Measurements from ENCODE around the gene CCDC60. TPM values are rescaled to one million over a fixed set of nuclear protein-coding genes. Genes with fewer than 3 reads are reported as not detected.

CCDC60 gene
- polyA plus RNA-seq, 3 donors, result not detected

DNA sequence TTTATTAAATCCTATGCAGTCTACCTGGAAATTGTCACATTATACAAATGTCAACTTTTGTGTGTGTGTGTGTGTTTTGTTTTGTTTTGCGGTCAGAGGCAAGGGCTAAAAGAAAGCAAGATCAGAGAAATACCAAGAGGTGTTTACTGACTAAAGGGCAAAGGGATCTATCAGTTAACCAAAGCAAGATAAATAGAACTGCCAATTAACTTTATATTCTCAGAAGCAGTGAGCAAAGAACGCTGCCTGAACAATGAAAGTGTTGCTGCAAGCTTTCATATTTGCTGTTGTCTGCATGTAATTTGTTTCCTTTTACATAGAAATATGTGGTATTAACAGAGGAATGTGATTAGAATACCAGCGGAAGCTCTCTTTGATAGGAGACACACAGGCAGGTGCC, 30.9 kb downstream of the CCDC60 start:
- H3K4me3 ChIP-seq (replicated peaks in 1 of 3; ENCODE audit: low read depth in 2 of 3, low read length in 3 of 3), result no peak overlapping the region
- H3K9ac ChIP-seq (ENCODE audit: insufficient read depth, low read length, poor library complexity, severe bottlenecking), result no peak overlapping the region
- no peak for DNase-seq
- no CpG with 5 or more reads among the region's 3 CpGs for WGBS (ENCODE audit: insufficient coverage)
- H3K4me1 ChIP-seq (ENCODE audit: control insufficient read depth in 1 of 2, insufficient read depth in 2 of 2, low read length in 2 of 2), result no peaks in the 10 kb centered on the region
- H3K79me2 ChIP-seq (ENCODE audit: insufficient read depth, low read length), result no peaks in the 10 kb centered on the region
- TF ChIP-seq, protein P1, sequence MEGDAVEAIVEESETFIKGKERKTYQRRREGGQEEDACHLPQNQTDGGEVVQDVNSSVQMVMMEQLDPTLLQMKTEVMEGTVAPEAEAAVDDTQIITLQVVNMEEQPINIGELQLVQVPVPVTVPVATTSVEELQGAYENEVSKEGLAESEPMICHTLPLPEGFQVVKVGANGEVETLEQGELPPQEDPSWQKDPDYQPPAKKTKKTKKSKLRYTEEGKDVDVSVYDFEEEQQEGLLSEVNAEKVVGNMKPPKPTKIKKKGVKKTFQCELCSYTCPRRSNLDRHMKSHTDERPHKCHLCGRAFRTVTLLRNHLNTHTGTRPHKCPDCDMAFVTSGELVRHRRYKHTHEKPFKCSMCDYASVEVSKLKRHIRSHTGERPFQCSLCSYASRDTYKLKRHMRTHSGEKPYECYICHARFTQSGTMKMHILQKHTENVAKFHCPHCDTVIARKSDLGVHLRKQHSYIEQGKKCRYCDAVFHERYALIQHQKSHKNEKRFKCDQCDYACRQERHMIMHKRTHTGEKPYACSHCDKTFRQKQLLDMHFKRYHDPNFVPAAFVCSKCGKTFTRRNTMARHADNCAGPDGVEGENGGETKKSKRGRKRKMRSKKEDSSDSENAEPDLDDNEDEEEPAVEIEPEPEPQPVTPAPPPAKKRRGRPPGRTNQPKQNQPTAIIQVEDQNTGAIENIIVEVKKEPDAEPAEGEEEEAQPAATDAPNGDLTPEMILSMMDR (IDR thresholded peaks at IDR 0.05), result no peak
- H3K9me3 ChIP-seq (replicated peaks in 1 of 2; ENCODE audit: control insufficient read depth in 1 of 2, insufficient read depth in 1 of 2, low read length in 2 of 2), result no peaks in the 10 kb centered on the region
- no peaks in the 10 kb centered on the region for H3K4me1 Mint-ChIP-seq
- no peak overlapping the region for H2AFZ ChIP-seq (ENCODE audit: insufficient read depth, low read depth, low read length, poor library complexity, severe bottlenecking)
- no peak overlapping the region for H3K4me3 Mint-ChIP-seq
- no peaks in the 10 kb centered on the region for H3K36me3 Mint-ChIP-seq
- no peak overlapping the region for H3K27ac ChIP-seq (ENCODE audit: low read depth in 1 of 2, low read length in 2 of 2)
- H3K36me3 ChIP-seq (replicated peaks in 1 of 2; ENCODE audit: control insufficient read depth in 1 of 2, insufficient read depth in 2 of 2, low read length in 2 of 2), result no peaks in the 10 kb centered on the region
- H3K27ac Mint-ChIP-seq, result no peak overlapping the region
- intact Hi-C loops (cut with micrococcal nuclease), result no loop called here
- H4K20me1 ChIP-seq (ENCODE audit: insufficient read depth, low read length), result no peaks in the 10 kb centered on the region
- H3K27me3 Mint-ChIP-seq (ENCODE audit: low read depth in 3 of 3), result peaks cover 0 to 2% (median 1%) of the 10 kb centered on the region in 3 donors
- H3K27me3 ChIP-seq (ENCODE audit: control insufficient read depth in 2 of 2, insufficient read depth in 2 of 2, low read length in 2 of 2), result peaks cover 0 to 3% of the 10 kb centered on the region in 2 donors
- peaks cover 0 to 3% (median 1%) of the 10 kb centered on the region in 7 donors for H3K9me3 Mint-ChIP-seq
- H3K4me2 ChIP-seq (replicated peaks; ENCODE audit: extremely low read depth, low read length, poor library complexity, severe bottlenecking), result no peak overlapping the region

DNA sequence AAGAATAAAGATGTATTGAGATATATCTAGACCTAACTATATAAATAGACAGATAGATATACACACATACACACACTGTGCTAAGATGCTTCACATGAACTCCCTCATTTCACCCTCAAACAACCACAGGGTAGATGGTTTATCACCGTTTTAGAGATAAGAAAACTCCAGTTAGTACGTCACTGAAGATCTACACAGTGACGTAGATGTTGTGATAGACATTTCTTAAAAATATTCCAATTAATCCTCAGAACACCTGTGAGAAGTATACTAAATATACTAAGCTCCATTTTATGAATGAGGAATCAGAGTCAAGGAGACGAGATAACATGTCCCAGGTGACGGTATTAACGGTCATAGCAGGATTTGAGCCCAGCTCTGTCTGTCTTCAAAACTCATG, 31.5 kb downstream of the CCDC60 start:
- Mint-ChIP-seq H3K36me3 (no peaks in the 10 kb centered on the region), H3K9me3 (peaks cover 0 to 4% (median 0%) of the 10 kb centered on the region in 7 donors), H3K4me1 (no peaks in the 10 kb centered on the region), H3K27me3 (ENCODE audit: low read depth in 3 of 3) (peaks cover 0 to 2% (median 1%) of the 10 kb centered on the region in 3 donors), H3K27ac (no peak overlapping the region), H3K4me3 (no peak overlapping the region)
- WGBS (ENCODE audit: insufficient coverage), result no CpG with 5 or more reads among the region's 6 CpGs
- H2AFZ ChIP-seq (ENCODE audit: insufficient read depth, low read depth, low read length, poor library complexity, severe bottlenecking), result no peak overlapping the region
- no peaks in the 10 kb centered on the region for H3K4me1 ChIP-seq (ENCODE audit: control insufficient read depth in 1 of 2, insufficient read depth in 2 of 2, low read length in 2 of 2)
- no peak overlapping the region for H3K4me3 ChIP-seq (replicated peaks in 1 of 3; ENCODE audit: low read depth in 2 of 3, low read length in 3 of 3)
- H3K36me3 ChIP-seq (replicated peaks in 1 of 2; ENCODE audit: control insufficient read depth in 1 of 2, insufficient read depth in 2 of 2, low read length in 2 of 2), result no peaks in the 10 kb centered on the region
- TF ChIP-seq, protein P1 (IDR thresholded peaks at IDR 0.05), result no peak
- DNase-seq, result no peak
- peaks cover 0 to 3% of the 10 kb centered on the region in 2 donors for H3K27me3 ChIP-seq (ENCODE audit: control insufficient read depth in 2 of 2, insufficient read depth in 2 of 2, low read length in 2 of 2)
- no peaks in the 10 kb centered on the region for H3K9me3 ChIP-seq (replicated peaks in 1 of 2; ENCODE audit: control insufficient read depth in 1 of 2, insufficient read depth in 1 of 2, low read length in 2 of 2)
- no peak overlapping the region for H3K9ac ChIP-seq (ENCODE audit: insufficient read depth, low read length, poor library complexity, severe bottlenecking)
- no peak overlapping the region for H3K27ac ChIP-seq (ENCODE audit: low read depth in 1 of 2, low read length in 2 of 2)
- H4K20me1 ChIP-seq (ENCODE audit: insufficient read depth, low read length), result no peaks in the 10 kb centered on the region
- intact Hi-C loops (cut with micrococcal nuclease), result no loop called here
- no peak overlapping the region for H3K4me2 ChIP-seq (replicated peaks; ENCODE audit: extremely low read depth, low read length, poor library complexity, severe bottlenecking)
- H3K79me2 ChIP-seq (ENCODE audit: insufficient read depth, low read length), result no peaks in the 10 kb centered on the region

All from CD14-positive monocyte (primary cell).